DOHH2 (cell line): ENCODE results near the gene MYO15A.

Source experiments
- EZH2phosphoT487 ChIP-seq: fragments of 200-600 bp; sonication (generic); IDR thresholded peaks from 2 replicates; pipeline ENCODE4 v1.6.1; 2017; ENCODE audit warnings: borderline replicate concordance, mild to moderate bottlenecking, antibody characterized with exemption, low read length, moderate library complexity, mixed read lengths
- TF ChIP-seq, protein P1 (sequence below): fragments of 200-600 bp; sonication (generic); IDR thresholded peaks from one replicate; pipeline ENCODE4 v1.5.1; 2014; ENCODE audit warnings: antibody characterized with exemption, mild to moderate bottlenecking, low read depth, low read length; ENCODE audit not compliant: poor library complexity, severe bottlenecking

GRCh38 chr17:18194394-18194793 lies 85.8 kb downstream of the MYO15A start:
- TF ChIP-seq, protein P1, sequence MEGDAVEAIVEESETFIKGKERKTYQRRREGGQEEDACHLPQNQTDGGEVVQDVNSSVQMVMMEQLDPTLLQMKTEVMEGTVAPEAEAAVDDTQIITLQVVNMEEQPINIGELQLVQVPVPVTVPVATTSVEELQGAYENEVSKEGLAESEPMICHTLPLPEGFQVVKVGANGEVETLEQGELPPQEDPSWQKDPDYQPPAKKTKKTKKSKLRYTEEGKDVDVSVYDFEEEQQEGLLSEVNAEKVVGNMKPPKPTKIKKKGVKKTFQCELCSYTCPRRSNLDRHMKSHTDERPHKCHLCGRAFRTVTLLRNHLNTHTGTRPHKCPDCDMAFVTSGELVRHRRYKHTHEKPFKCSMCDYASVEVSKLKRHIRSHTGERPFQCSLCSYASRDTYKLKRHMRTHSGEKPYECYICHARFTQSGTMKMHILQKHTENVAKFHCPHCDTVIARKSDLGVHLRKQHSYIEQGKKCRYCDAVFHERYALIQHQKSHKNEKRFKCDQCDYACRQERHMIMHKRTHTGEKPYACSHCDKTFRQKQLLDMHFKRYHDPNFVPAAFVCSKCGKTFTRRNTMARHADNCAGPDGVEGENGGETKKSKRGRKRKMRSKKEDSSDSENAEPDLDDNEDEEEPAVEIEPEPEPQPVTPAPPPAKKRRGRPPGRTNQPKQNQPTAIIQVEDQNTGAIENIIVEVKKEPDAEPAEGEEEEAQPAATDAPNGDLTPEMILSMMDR: no peak
- TF ChIP-seq EZH2phosphoT487: no peak
